Naive thymus-derived CD8-positive, alpha-beta T cell (primary cell): Measurements from ENCODE around the gene ROGDI. TPM values are rescaled to one million over a fixed set of nuclear protein-coding genes. Genes with fewer than 3 reads are reported as not detected.
"Not testable (repeated sequence)": the region's sequence is repeated elsewhere in the genome, so short reads cannot be mapped to it uniquely, and the experiment has no call there.

Experiments
- ATAC-seq, 2 donors: fragments of 150-1000 bp; cut with Tn5 transposase in 1 of 2; sonication (Bioruptor Pico), chemical (Tn5 transposase) in 1 of 2; 1 replicate in 1 of 2; 2 replicates in 1 of 2; pipeline ENCODE4 v1.10.0; 2021; ENCODE audit warnings: mild to moderate bottlenecking in 2 of 2, moderate library complexity in 2 of 2
- POLR2A ChIA-PET: fragments of 350-600 bp; sonication (Branson Sonifier 250); formaldehyde crosslinking; loops from one replicate; lab custom pipeline; 2021; ENCODE audit warnings: antibody characterized with exemption; lab: Charles Lee
- DNase-seq, 10 donors: peaks; one replicate each; pipeline versions ENCODE4 v3.0.0 to v3.0.0-alpha.2; 2020 to 2022
- H3K27ac Mint-ChIP-seq, 10 donors: one replicate each; pipeline ENCODE4 v1.8.0; 2020 to 2022; ENCODE audit warnings: mild to moderate bottlenecking in 10 of 10, mixed read lengths in 10 of 10, moderate library complexity in 4 of 10, inconsistent platforms in 1 of 10
- H3K27me3 Mint-ChIP-seq, 5 donors: one replicate each; pipeline ENCODE4 v1.8.0; 2021 to 2022; ENCODE audit warnings: mixed read lengths in 5 of 5
- H3K36me3 Mint-ChIP-seq, 3 donors: one replicate each; pipeline ENCODE4 v1.8.0; 2020 to 2022; ENCODE audit warnings: mixed read lengths in 3 of 3, mild to moderate bottlenecking in 2 of 3, inconsistent platforms in 1 of 3
- H3K4me1 Mint-ChIP-seq, 4 donors: one replicate each; pipeline ENCODE4 v1.8.0; 2021 to 2022; ENCODE audit warnings: mixed read lengths in 4 of 4
- H3K4me3 Mint-ChIP-seq, 10 donors: one replicate each; pipeline ENCODE4 v1.8.0; 2020 to 2022; ENCODE audit warnings: mild to moderate bottlenecking in 10 of 10, mixed read lengths in 10 of 10, moderate library complexity in 6 of 10, inconsistent platforms in 1 of 10
- H3K9me3 Mint-ChIP-seq, 9 donors: one replicate each; pipeline ENCODE4 v1.8.0; 2020 to 2022; ENCODE audit warnings: mixed read lengths in 9 of 9, mild to moderate bottlenecking in 3 of 9, inconsistent platforms in 1 of 9, moderate library complexity in 1 of 9
- polyA plus RNA-seq, 3 donors: library from polyadenylated mRNA; unstranded; fragments of 300-500 nt; fragmentation: Illumina TruSeq; gene quantifications; one replicate each; pipeline ENCODE4 v1.2.3, GENCODE V29; 2021
- total RNA-seq, 8 experiments: library from RNA in 2 of 8; stranded (reverse) in 2 of 8; gene quantifications; one replicate each; pipeline ENCODE4 v1.2.3 and lab custom pipeline; 2021 to 2026

ROGDI gene
- total and polyA plus RNA-seq, 5 experiments from 2014 or later: 7.8 to 12.6 (median 11.8) TPM

DNA sequence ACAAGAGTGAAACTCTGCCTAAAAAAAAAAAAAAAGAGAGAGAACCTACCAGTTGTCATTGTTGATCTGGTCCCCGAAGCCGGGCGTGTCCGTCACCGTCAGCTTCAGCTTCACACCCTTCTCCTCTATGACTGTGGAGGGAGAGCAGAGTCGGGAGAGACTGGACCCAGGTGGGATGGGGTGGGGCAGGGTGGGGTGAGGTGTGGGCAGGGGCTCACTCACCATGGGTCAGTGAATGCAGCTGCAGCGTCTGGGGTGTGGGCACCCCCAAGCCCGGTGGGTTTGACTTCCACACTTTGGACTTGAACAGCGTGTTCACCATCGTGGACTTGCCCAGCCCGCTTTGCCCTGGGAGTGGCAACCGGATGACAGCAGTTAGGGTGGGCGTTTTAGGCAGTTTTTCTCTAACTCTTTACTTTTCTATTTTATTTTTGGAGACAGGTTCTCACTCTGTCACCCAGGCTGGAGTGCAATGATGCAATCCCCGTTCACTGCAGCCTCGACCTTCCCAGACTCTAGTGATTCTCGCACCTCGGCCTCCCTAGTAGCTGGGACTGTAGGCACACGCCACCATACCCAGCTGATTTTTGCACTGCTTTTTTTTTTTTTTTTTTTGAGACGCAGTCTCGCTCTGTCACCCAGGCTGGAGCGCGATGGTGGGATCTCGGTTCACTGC lies 16.5 kb downstream of the ROGDI start:
- Mint-ChIP-seq H3K36me3 (no peaks in the 10 kb centered on the region), H3K27me3 (peaks cover 0 to under 1% (median 0%) of the 10 kb centered on the region in 5 donors), H3K27ac (peak overlapping the region in 1 of 10 donors; percentile 68), H3K4me3 (no peak overlapping the region), H3K9me3 (no peaks in the 10 kb centered on the region), H3K4me1 (no peaks in the 10 kb centered on the region)
- ATAC-seq (no peak), DNase-seq (no peak)
- POLR2A ChIA-PET: no interaction called here

DNA sequence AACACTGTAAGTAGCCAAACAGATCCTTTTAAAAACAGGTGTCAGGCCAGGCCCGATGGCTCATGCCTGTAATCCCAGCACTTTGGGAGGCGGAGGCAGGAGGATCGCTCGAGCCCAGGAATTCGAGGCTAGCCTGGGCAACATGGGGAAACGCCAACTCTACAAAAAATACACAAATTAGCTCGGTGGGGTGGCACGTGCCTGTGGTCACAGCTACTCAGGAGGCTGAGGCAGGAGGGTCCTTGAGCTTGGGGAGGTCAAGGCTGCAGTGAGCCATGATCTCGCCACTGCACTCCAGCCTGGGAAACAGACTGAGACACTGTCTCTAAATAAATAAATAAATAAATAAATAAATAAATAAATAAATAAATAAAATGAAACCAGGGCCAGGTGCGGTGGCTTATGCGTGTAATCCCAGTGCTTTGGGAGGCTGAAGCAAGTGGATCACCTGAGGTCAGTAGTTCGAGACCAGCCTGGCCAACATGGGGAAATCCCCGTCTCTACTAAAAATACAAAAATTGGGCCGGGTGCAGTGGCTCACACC lies 17.9 kb downstream of the ROGDI start:
- ATAC-seq, H3K27me3 Mint-ChIP-seq, H3K36me3 Mint-ChIP-seq, H3K4me1 Mint-ChIP-seq, DNase-seq, H3K4me3 Mint-ChIP-seq, H3K27ac Mint-ChIP-seq, H3K9me3 Mint-ChIP-seq, POLR2A ChIA-PET: not testable (repeated sequence)

DNA sequence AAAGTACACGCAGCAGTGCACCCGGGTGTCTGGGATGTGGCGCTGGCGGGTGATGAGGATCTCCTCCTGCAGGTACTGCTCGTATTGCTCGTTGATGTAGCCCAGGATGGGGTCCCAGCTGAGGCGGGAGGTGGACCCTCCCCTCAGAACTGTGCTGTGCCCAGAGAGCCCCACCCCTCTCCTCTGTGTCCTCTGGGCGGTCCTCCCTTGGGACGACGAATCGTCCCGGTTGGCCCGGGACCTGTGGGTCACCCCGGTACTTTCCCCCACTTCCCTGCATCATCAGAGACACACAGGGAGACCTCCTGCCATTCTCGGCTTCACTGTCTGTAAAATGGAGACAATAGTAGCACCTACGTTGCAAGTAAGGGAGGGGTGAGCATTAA lies 18.5 kb downstream of the ROGDI start:
- no peaks in the 10 kb centered on the region for H3K27me3 Mint-ChIP-seq
- H3K9me3 Mint-ChIP-seq: no peaks in the 10 kb centered on the region
- DNase-seq (no peak), ATAC-seq (no peak)
- H3K27ac Mint-ChIP-seq: no peak overlapping the region
- no peaks in the 10 kb centered on the region for H3K36me3 Mint-ChIP-seq
- POLR2A ChIA-PET: no interaction called here
- no peak overlapping the region for H3K4me3 Mint-ChIP-seq
- H3K4me1 Mint-ChIP-seq: no peaks in the 10 kb centered on the region

DNA sequence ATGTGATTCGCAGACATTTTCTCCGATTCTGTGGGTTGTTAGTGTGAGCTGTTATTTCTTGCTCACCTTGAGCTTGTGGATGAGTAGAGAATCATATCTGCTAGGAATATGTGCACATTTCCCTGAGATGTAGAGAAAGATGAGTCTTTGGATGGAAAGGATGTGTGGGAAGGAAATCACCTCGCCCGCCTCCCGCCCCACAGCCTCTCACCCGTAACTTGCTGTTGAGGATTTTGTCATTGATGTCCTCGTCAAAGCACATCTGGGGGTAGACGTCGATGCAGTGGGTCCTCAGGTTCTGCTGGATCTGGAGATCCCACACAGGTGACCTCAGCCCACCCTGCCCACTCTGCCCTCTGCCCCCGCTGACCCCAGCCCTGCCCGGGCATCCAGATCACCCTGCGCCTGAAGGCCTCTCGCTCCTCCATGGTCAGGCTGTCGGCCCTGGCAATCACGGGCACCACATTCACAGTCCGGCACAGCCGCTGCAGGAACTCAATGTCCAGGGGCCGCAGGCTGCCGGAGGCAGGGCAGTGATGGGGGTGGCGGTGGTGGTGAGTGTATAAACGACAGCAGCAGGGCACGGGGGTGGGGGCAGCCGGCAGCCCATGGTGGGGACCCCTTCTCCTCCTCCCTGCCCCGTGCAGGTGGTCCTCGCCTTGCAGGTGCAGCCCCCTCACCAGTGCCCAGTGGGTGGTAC lies 19.0 kb downstream of the ROGDI start:
- ATAC-seq (no peak), DNase-seq (no peak)
- Mint-ChIP-seq H3K4me1 (no peaks in the 10 kb centered on the region), H3K9me3 (no peaks in the 10 kb centered on the region), H3K4me3 (no peak overlapping the region), H3K27me3 (no peaks in the 10 kb centered on the region), H3K27ac (peak overlapping the region in 2 of 10 donors; percentile 7 to 24), H3K36me3 (no peaks in the 10 kb centered on the region)
- POLR2A ChIA-PET: no interaction called here

- H3K4me3 Mint-ChIP-seq: no peak overlapping the region
- ATAC-seq (no peak), DNase-seq (no peak)
- H3K27me3 Mint-ChIP-seq: no peaks in the 10 kb centered on the region
- H3K4me1 Mint-ChIP-seq: no peaks in the 10 kb centered on the region
- H3K9me3 Mint-ChIP-seq: no peaks in the 10 kb centered on the region
- H3K27ac Mint-ChIP-seq: no peak overlapping the region
- POLR2A ChIA-PET: no interaction called here
- H3K36me3 Mint-ChIP-seq: no peaks in the 10 kb centered on the region
Observed at GRCh38 chr16:4780235-4780634, 22.2 kb downstream of the ROGDI start.

- DNase-seq (no peak), ATAC-seq (no peak)
- H3K27ac Mint-ChIP-seq: no peak overlapping the region
- no peaks in the 10 kb centered on the region for H3K36me3 Mint-ChIP-seq
- no peaks in the 10 kb centered on the region for H3K9me3 Mint-ChIP-seq
- H3K4me3 Mint-ChIP-seq: no peak overlapping the region
- POLR2A ChIA-PET: no interaction called here
- no peaks in the 10 kb centered on the region for H3K27me3 Mint-ChIP-seq
- no peaks in the 10 kb centered on the region for H3K4me1 Mint-ChIP-seq
Observed at GRCh38 chr16:4778050-4778392, 24.4 kb downstream of the ROGDI start.

DNA sequence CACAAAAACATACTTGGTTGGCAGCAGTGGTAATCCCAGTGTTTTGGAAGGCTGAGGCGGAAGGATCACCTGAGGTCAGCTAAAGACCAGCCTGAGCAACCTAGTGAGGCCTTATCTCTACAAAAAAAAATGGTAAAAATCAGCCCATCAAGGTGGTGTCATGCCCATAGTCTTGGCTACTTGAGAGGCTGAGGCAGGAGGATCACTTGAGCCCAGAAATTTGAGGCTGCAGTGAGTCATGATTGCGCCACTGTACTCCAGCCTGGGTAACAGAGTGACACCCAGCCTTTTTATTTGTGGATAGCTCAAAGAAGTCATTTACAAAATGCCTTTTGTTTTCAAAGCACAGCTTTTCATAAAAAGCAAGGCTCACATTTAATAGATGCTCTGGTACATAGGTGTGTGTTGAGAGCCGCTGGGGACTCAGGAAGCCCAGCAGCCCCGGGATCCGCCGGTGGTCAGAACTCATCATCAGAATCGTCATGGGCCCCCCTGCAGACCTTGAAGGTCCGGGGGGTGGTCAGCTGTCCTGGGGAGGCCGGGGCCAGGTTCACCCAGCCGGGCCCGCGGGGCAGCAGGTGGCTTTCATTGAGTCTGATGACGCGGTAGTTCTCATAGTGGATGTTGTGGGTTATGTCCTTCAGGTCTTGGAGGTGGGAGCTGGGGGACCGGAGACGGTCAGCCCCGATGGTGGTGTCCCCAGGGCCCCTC lies 24.9 kb downstream of the ROGDI start:
- Mint-ChIP-seq H3K36me3 (no peaks in the 10 kb centered on the region), H3K4me1 (no peaks in the 10 kb centered on the region), H3K4me3 (no peak overlapping the region), H3K27me3 (no peaks in the 10 kb centered on the region), H3K9me3 (no peaks in the 10 kb centered on the region), H3K27ac (no peak overlapping the region)
- POLR2A ChIA-PET: no interaction called here
- no peak for DNase-seq
- ATAC-seq: no peak

GRCh38 chr16:4776141-4776705 lies 26.2 kb downstream of the ROGDI start:
- H3K4me3 Mint-ChIP-seq: no peak overlapping the region
- no peaks in the 10 kb centered on the region for H3K27me3 Mint-ChIP-seq
- POLR2A ChIA-PET: interaction anchor here (0.6 kb wide), 1 partner anchor 217 kb away, joined by 7 read pairs; no protein-coding TSS in a partner anchor
- peak overlapping the region in 1 of 10 donors; percentile 27 for H3K27ac Mint-ChIP-seq
- no peaks in the 10 kb centered on the region for H3K36me3 Mint-ChIP-seq
- no peaks in the 10 kb centered on the region for H3K9me3 Mint-ChIP-seq
- no peak for ATAC-seq
- no peaks in the 10 kb centered on the region for H3K4me1 Mint-ChIP-seq
- no peak for DNase-seq

DNA sequence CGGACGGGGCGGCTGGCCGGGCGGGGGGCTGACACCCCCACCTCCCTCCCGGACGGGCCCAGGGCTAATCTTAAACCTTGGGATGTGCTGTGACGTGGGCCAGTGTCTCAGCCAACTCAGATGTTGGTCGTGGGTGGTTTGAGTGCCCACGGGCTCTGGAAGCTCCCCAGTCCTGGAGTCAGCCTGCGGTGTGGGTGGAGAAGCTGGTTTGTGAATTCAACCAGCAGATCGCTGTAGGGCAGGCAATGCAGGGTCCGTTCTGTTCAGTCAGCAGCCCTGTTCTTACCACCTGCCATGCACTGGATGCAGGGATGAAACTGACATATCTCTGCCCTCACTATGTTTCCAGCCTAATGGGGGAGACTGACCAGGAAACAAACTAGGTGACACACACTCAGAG lies 27.4 kb downstream of the ROGDI start:
- POLR2A ChIA-PET: no interaction called here
- H3K27me3 Mint-ChIP-seq: no peaks in the 10 kb centered on the region
- DNase-seq: no peak
- H3K27ac Mint-ChIP-seq: no peak overlapping the region
- no peak for ATAC-seq
- H3K4me1 Mint-ChIP-seq: no peaks in the 10 kb centered on the region
- H3K4me3 Mint-ChIP-seq: no peak overlapping the region
- H3K36me3 Mint-ChIP-seq: no peaks in the 10 kb centered on the region
- no peaks in the 10 kb centered on the region for H3K9me3 Mint-ChIP-seq

- H3K4me1 Mint-ChIP-seq: peaks cover 9 to 17% (median 14%) of the 10 kb centered on the region in 4 donors
- no peak overlapping the region for H3K4me3 Mint-ChIP-seq
- no peak for ATAC-seq
- POLR2A ChIA-PET: interaction anchor here (0.6 to 1.6 kb wide), 3 partner anchors 14 to 156 kb away, joined by 4 to 8 read pairs (median 5); no protein-coding TSS in a partner anchor
- H3K27ac Mint-ChIP-seq: no peak overlapping the region
- no peak for DNase-seq
- H3K36me3 Mint-ChIP-seq: no peaks in the 10 kb centered on the region
- no peaks in the 10 kb centered on the region for H3K9me3 Mint-ChIP-seq
- H3K27me3 Mint-ChIP-seq: no peaks in the 10 kb centered on the region
Observed at GRCh38 chr16:4772351-4772750, 30.1 kb downstream of the ROGDI start.

DNA sequence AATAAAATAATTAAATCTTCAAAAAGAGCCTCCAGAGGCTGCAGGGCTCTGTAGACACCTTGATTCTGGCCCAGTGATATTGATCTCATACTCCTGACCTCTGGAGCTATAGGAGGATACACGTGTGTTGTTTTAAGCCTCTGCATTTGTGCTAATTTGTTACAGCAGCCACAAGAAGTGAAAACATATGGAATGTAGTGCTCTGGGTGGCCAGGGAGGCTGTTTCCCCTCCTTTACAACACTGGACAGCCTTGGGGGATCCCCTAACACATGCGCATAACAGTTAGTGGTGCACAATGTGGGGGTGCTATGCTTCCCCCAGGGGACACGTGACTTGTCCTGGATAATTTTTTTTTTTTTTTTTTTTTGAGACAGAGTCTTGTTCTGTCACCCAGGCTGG lies 30.8 kb downstream of the ROGDI start:
- POLR2A ChIA-PET: interaction anchor here (1.0 to 1.1 kb wide), 2 partner anchors 37 to 155 kb away, joined by 3 to 5 read pairs; partner anchors contain the start of genes ANKS3 and DNAAF8
- H3K27ac Mint-ChIP-seq: no peak overlapping the region
- H3K9me3 Mint-ChIP-seq: no peaks in the 10 kb centered on the region
- no peak for DNase-seq
- H3K4me3 Mint-ChIP-seq: no peak overlapping the region
- H3K27me3 Mint-ChIP-seq: no peaks in the 10 kb centered on the region
- ATAC-seq: no peak
- H3K4me1 Mint-ChIP-seq: peaks cover 9 to 18% (median 17%) of the 10 kb centered on the region in 4 donors
- no peaks in the 10 kb centered on the region for H3K36me3 Mint-ChIP-seq

DNA sequence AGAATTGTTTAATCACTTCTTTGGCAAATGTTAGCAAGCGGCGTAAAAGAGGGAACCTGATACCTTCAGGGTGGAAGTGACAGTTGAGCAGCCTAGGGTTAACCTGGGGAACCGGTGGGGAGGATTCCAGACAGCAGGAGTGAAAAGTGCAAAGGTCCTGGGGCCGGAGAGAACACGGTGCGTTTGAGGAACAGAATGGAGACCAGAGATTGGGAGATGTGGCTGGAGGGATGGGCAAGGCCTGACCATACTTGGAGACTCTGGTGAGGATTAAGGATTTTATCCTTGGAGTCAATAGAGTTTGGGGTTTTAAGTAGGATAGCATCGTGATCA lies 33.2 kb downstream of the ROGDI start:
- no peak for DNase-seq
- ATAC-seq: no peak
- POLR2A ChIA-PET: interaction anchor here (1.7 to 5.8 kb wide), 2 partner anchors 33 to 34 kb away, joined by 10 to 60 read pairs; partner anchors contain the start of genes ANKS3, DNAAF8 and ROGDI

More for the DNA sequence above, 33.2 kb downstream of the ROGDI start:
- H3K9me3 Mint-ChIP-seq: no peaks in the 10 kb centered on the region
- H3K36me3 Mint-ChIP-seq: peaks cover 0 to 6% (median 0%) of the 10 kb centered on the region in 3 donors
- H3K27ac Mint-ChIP-seq: peak overlapping the region; percentile 3 to 96 (median 93)
- H3K4me3 Mint-ChIP-seq: peak overlapping the region; percentile 53 to 95 (median 90)
- no peaks in the 10 kb centered on the region for H3K27me3 Mint-ChIP-seq
- peaks cover 15 to 36% (median 30%) of the 10 kb centered on the region in 4 donors for H3K4me1 Mint-ChIP-seq
